SH-SY5Y (cell line): ENCODE measurements around the gene OR2B6.

Experiments
- GATA2 ChIP-seq: IDR thresholded peaks from 2 replicates; pipeline ENCODE4 v1.6.1; 2011; ENCODE audit warnings: mild to moderate bottlenecking, low read depth, low read length
- GATA3 ChIP-seq: IDR thresholded peaks from 2 replicates; pipeline ENCODE4 v1.6.1; 2011; ENCODE audit warnings: low read depth, mild to moderate bottlenecking, low read length, moderate library complexity

OR2B6 gene

DNA sequence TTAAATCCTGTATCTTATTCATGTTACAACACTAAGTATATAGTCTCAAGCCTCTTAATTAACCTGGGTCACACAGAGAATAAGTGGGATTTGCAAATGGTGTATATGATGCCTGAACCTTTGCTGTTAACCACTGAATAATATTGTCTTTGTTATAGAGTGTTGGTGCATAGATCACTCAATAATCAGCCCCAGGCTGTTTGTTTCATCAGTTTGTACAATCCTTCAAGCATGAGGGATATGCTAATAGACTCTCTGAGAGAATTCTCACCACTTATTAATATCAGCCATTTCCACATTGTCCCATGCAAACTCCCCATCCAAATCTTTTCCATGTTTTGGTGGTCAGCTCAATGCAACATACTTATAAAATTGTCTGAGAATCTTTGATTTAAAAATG lies 21.7 kb downstream of the OR2B6 start:
- TF ChIP-seq GATA2 (no peak), GATA3 (no peak)

DNA sequence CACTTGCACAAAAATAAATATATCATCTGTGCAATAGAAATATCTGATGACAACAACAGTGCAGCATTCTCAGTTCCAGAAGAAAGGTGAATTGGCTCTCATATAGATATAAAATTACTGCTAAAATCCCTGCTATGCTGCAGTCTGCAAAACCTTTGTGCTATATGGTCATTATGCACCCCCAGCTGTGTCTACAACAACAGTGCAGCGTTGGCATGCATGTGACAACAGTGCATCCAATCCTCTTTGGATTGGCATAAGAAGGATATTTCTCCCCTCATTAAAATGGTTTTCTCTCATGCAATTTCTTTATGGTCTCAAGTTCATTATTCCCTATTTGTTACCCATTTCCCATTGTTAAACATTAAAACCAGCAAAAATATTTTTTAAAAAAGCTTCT lies 23.1 kb downstream of the OR2B6 start:
- TF ChIP-seq GATA3 (no peak), GATA2 (no peak)

DNA sequence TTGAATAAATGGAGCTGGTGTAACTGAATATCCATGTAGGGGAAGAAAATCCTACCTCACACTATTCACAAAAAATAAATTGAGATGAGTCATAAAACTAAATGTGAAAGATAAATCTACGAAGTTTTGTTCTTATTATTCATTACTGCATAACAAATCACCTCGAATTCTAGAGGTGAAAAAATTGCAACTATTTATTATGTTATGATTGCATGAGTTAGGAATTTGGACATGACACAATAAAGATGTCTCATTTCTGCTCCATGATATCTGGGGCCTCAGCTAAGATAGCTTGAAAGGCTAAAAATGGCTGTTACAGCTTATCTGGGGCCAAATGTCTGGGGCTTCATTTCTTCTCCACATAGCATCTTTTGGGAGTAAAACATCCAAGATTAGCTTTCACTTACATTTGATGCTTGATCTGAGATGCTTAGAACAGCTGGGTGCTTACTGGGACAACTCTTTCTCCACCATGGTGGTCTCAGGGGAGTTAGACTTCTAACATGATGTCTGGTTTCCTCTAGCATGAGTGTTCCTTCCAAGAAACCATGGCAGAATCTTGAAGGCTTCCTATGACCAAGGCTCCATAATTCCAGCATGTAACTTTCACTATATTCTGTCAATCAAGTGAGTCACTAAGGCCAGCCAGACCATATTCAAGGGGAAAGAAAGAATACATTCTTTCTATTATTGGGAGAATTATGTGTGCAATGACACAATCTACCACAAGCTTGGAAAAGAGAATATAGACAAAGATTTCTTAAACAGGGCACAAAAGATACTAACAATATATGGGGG lies 30.1 kb downstream of the OR2B6 start:
- TF ChIP-seq GATA2 (no peak), GATA3 (no peak)

DNA sequence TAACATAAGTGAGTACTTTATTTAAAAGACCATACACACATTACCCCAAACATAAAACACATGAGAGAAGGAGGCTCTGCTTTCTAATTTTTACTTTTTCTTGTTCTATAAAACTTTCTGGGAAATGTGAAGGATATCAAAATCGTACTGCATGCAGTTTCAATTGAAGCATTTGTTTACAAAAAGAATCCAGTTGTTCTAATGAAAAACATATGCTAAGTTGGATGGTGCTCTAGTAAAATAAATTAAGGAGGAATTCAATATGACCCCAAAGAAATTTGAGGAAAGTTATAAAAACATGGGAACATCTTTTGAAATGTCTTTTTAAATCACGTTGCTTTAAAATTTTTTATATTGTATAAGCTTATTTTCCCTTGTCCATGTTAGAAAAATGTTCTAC lies 37.6 kb downstream of the OR2B6 start:
- TF ChIP-seq GATA2: no peak
- TF ChIP-seq GATA3: no peak

DNA sequence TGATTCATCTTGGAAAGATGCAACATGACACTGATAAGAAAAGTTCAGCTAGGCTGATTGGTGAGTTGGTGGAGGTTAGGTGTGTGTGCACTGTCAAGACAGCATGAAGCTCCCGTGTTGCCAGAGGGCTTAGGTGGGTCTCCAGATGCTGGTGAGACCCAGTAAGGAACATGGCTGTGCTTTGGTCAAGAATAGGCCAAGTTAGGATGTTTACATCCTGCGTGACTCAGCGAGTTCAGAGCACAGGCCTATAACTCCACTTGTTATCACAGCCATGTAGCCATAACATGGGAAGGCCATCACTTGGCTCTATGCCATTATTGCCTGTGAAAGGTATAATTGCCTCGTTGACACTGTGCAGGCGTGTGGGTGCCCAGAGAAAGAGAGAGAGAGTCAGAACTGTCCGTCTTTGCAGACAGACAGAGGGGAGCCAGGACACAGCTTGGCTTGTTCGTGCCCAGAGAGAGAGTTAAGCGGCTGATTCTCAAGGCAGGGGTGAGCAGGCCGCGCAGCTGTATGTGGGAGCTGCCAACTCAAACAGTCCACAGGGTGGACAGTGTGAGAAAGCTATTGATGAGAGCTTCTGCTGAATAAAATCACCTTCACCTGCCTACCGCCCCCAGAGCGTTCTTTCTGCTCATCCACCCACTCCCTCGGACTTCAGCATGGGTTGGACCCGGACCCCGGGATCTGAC lies 43.5 kb downstream of the OR2B6 start:
- TF ChIP-seq GATA3: no peak

DNA sequence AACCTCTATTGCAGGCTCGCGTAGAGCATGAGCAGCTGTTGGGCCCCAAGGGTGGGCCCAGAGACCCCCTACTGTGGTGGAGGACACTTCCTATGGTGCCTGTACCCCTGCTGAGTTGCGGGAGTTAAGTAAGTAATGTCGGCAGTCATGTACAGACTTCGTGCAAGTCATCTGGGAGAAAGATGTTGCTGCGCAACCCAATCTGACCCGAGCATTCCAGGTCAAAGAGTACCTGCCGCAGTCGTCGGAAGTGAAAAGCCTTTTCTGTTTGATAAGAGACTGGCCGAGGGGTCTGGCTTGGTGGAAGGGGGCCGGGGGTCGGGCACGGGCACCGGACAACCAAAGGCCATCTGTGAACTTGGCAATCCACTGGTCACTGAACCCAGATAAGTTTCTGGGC lies 44.3 kb downstream of the OR2B6 start:
- no peak for TF ChIP-seq GATA3
- TF ChIP-seq GATA2: no peak

DNA sequence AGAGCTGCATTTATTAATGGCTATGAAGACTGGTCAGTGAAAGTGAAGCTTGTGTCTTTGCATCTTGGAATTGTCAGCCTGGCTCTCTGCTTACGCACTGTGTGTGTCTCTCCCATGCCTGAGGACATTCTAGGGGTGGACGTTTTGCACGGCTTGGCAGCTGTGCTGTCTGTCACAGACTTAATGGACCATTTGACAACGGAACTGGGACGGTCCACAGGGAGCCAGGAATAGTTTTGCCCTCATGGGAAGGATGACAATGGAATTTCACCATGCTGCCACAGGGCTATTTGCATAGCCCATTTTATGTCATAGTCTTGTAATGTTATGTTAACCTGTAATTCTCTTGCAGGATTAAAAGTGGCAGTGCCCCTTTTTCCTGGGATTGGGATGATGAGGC lies 44.7 kb downstream of the OR2B6 start:
- TF ChIP-seq GATA3: no peak

DNA sequence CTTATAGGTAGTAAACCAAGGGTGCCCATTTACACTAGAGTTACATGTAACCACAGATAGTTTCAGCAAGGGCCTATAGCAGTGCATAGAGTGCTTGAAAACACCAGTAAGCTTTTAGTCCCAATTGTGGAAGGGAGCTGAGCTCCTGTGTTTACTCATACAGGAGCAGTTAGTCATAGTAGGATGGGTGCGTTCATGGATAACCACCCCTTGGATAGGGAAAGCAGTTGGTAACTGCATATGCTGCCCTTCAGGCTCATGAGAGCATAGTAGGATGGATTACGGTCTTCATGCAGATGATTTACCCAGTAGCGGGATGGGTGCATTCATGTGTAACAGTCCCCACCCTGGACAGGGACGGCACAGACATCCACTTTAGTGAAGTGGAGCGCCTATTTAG lies 45.1 kb downstream of the OR2B6 start:
- no peak for TF ChIP-seq GATA2
- TF ChIP-seq GATA3: no peak

DNA sequence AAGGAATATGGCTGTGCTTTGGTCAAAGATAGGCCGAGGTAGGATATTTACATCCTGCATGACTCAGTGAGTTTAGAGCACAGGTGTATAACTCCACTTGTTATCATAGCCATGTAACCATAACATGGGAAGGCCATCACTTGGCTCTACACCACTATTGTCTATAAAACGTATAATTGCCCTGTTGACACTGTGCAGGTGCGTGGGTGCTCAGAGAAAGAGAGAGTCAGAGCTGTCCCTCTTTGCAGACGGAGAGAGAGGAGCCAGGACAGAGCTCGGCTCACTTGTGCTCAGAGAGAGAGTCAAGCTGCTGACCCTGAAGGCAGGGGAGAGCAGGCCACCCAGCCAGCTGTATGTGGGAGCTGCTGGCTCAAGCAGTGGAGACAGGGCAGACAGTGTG lies 46.0 kb downstream of the OR2B6 start:
- TF ChIP-seq GATA3: no peak

DNA sequence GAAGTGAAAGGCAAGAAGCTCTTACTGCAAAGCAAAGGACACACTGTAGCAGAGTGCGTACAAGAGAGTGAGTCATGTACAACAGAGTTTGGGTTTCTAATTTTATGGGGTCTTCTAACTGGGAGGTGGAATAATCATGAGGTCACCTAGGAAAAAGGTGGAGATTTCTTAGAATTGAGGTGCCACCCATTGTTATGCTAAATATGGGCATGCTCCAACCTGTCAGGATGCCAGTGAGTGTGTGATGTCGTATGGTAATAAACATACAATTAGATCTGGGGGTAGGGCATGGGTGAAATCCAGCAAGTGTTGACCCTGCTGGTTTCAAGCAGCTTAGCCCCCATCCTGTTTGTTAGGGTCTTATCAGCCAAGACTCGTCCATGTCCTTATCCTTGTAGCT lies 46.6 kb downstream of the OR2B6 start:
- TF ChIP-seq GATA3 (no peak), GATA2 (no peak)

DNA sequence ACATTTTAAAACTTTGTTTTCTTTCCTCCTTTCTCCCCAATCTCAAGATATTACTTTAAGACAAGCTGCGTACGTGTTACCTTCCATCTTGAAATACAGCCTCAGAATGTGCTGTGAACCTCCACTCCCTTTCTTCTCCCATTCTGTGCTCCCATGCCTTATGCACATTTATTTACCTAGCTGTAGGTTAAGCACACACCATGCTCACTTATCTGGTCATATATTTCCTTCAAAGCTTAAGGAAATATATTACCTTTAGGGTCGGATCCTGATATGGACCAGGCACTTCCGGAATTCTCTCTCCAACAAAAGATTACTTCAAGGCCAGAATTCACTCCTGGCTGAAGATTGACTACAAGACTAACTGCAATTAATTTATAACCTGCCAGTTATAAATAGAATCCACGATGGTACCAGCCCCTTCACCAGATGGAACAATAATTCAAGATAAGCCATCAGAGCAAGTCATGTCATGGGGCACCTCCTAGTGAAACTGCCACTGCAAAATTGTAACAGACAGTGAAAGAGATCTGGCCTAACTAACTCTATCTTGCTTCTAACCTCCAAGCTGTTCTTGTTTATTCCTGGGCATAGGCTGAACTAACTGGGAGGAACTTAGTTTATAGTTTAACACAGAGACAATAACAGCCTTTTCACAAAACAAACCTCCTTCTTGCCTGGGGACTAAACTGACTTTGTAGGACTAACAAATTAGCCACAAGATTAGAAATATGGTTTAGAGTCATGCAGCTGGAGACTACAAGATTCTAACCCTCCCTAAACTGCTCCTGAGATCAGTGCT lies 47.5 kb downstream of the OR2B6 start:
- no peak for TF ChIP-seq GATA3
- no peak for TF ChIP-seq GATA2

DNA sequence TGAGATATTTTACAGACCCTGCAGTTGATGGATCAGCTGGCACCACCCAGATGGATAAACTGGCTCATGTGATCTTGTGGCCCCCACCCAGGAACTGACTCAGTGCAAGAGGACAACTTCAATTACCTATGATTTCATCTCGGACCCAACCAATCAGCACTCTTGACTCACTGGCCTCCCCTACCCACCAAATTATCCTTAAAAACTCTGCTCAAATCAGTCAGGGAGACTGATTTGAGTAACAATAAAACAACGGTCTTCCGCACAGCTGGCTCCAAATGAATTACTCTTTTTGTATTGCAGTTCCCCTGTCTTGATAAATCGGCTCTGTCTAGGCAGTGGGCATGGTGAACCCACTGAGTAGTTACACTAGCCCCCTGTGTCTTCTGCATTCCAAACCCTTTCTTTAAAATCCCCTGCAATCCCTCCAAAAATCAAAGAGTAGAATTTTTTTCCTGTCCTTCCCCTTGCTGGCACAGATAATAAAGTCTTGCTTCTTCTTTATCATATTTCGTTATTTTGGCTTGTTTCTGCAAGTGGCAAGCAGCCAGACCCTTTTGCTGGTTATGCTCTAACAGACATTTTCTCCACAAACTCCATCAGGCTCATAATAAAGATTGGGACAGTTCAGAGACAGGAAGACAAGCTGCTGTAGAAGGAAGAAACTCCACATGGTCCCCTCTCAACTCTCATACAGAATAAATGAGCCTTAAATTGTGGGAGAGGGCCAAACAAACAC lies 48.3 kb downstream of the OR2B6 start:
- TF ChIP-seq GATA3 (no peak), GATA2 (no peak)

DNA sequence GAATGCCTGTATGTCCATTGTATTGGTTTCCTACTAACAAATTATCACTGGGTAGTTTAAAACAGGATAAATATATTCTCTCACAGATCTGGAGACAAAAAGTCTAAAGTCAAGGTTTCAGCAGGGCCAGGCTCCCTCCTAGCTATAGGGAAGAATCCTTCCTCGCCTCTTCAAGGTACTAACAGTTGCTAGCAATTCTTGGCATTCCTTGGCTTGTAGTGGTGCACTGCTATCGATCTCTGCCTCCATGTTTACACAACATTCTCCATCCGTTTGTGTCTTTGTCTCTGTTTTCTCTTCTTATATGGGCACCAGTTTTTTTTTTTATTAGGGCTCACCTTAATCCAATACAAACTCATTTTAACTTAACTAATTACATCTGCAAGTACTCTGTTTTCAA lies 48.9 kb downstream of the OR2B6 start:
- TF ChIP-seq GATA2: no peak
- no peak for TF ChIP-seq GATA3
